ENCODE measurements around the gene NAPSA. TPM values are rescaled to one million over a fixed set of nuclear protein-coding genes. Genes with fewer than 3 reads are reported as not detected.

NAPSA gene
- total and polyA plus RNA-seq, 10 of the 15 experiments (the other 5 are each of a cell fraction or from before 2014, with no cell fraction given), result 6.7 to 45.4 (median 17.1) TPM

GRCh38 chr19:50376166-50377050 lies 11.0 kb upstream of the NAPSA start, which contains the start of gene NR1H2 (continued):
- TF ChIP-seq NKRF (conservative IDR thresholded peaks at IDR 0.05) (peak; percentile 96), RAD51 (IDR thresholded peaks at IDR 0.05) (no peak), ESRRA (IDR thresholded peaks at IDR 0.05; ENCODE audit: low read length) (no peak; the same call in 1 of the 2 replicates), SP1 (IDR thresholded peaks at IDR 0.05; ENCODE audit: low read depth, low read length) (peak; percentile 72), SUZ12 (IDR thresholded peaks at IDR 0.05; ENCODE audit: unreplicated experiment) (no peak), ZNF622 (IDR thresholded peaks at IDR 0.05) (no peak), BHLHE40 (IDR thresholded peaks at IDR 0.05; ENCODE audit: borderline replicate concordance in 1 of 2, low read depth in 2 of 2, low read length in 1 of 2) (peak; percentile 19 to 36; a peak in 2 of 4 replicates), GABPA (IDR thresholded peaks at IDR 0.05; ENCODE audit: low read depth) (peak; percentile 100), EP300 (IDR thresholded peaks at IDR 0.05; ENCODE audit: borderline replicate concordance in 1 of 2, control insufficient read depth in 1 of 2, low read depth in 2 of 2, low read length in 2 of 2) (peak; percentile 9 to 33; a peak in 2 of 4 replicates), STAT1 (conservative IDR thresholded peaks at IDR 0.05) (no peak; the same call in none of the 2 replicates), NRF1 (conservative IDR thresholded peaks at IDR 0.05; ENCODE audit: low read depth, low read length) (no peak), CUX1 (IDR thresholded peaks at IDR 0.05; ENCODE audit: insufficient replicate concordance, low read depth, low read length) (no peak), NFYA (IDR thresholded peaks at IDR 0.05; ENCODE audit: borderline replicate concordance, low read depth, low read length) (no peak), CREB1 (IDR thresholded peaks at IDR 0.05; ENCODE audit: low read depth) (peak; percentile 97), YY1 (IDR thresholded peaks at IDR 0.05; ENCODE audit: low read depth, low read length) (peak; percentile 85), SKIL (IDR thresholded peaks at IDR 0.05; ENCODE audit: low read depth, poor library complexity, severe bottlenecking) (no peak), USF1 (IDR thresholded peaks at IDR 0.05; ENCODE audit: borderline replicate concordance, extremely low read length, insufficient read depth, low read depth, low read length) (no peak), EZH2 (IDR thresholded peaks at IDR 0.05; ENCODE audit: borderline replicate concordance, control insufficient read depth, low read depth, low read length) (no peak)

Measured in GM12878 (cell line).